ENCODE data around the gene RIPOR2.

RIPOR2 gene, protein sequence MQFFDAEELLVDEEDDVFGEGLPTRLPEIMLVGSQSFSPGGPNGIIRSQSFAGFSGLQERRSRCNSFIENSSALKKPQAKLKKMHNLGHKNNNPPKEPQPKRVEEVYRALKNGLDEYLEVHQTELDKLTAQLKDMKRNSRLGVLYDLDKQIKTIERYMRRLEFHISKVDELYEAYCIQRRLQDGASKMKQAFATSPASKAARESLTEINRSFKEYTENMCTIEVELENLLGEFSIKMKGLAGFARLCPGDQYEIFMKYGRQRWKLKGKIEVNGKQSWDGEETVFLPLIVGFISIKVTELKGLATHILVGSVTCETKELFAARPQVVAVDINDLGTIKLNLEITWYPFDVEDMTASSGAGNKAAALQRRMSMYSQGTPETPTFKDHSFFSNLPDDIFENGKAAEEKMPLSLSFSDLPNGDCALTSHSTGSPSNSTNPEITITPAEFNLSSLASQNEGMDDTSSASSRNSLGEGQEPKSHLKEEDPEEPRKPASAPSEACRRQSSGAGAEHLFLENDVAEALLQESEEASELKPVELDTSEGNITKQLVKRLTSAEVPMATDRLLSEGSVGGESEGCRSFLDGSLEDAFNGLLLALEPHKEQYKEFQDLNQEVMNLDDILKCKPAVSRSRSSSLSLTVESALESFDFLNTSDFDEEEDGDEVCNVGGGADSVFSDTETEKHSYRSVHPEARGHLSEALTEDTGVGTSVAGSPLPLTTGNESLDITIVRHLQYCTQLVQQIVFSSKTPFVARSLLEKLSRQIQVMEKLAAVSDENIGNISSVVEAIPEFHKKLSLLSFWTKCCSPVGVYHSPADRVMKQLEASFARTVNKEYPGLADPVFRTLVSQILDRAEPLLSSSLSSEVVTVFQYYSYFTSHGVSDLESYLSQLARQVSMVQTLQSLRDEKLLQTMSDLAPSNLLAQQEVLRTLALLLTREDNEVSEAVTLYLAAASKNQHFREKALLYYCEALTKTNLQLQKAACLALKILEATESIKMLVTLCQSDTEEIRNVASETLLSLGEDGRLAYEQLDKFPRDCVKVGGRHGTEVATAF

DNA sequence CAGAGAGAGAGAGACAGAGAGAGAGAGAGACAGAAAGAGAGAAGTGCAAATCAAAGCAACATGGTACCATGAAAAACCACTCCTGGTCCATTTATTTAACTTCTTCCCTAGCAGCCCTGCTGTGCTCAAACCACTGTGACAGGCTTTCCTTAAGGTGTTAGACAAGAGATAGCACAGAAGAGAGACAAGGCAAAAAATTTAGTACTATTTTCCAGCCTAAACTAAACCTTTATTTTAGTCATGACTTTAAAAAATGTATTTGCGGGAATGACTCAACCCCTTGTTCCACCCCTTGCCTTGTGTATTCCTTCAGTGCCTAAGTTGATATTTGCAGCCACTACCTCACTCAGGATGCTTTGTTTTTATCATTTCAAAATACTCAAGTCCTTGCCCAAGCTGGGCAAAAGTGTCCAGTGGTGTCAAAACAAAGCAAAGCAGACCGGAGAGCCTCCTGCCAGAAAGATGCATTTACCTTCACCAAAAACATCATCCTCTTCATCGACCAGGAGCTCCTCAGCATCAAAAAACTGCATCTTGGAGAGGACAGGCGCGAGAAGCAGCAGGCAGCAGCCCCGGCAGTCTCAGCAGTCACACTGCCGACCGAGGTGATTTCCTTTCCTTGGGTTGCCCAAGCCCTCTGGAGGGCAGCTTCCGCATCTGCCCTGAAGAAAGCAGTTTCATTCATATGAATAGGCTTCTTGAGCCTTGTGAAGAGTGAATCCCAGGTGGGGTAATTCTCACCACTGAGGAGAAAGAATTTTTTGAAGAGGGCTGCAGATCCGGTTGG, at the start of gene RIPOR2:
Gene RIPOR2 (minus strand): TSS at position 595 of the 787 bp plus-strand sequence. CDS start 62 bp downstream, at position 533.
- H3K9me3 ChIP-seq (ENCODE audit: low read depth, low read length): no peaks in the 10 kb centered on the region
- H3K4me3 ChIP-seq: no peak within 1 kb of the TSS
- no peaks in the 10 kb centered on the region for H3K36me3 ChIP-seq (ENCODE audit: insufficient read depth, low read length)
- no peak within 1 kb of the TSS for H3K27ac ChIP-seq
- H3K9ac ChIP-seq (ENCODE audit: insufficient read length): no peak within 1 kb of the TSS
- no peak for TF ChIP-seq POLR2AphosphoS5 (IDR thresholded peaks at IDR 0.05; ENCODE audit: borderline replicate concordance, low read depth, low read length)
- no peak for TF ChIP-seq FOXP2 (optimal IDR thresholded peaks at IDR 0.05; ENCODE audit: control extremely low read depth, extremely low read length, insufficient read depth)
- TF ChIP-seq EZH2 (IDR thresholded peaks at IDR 0.05): no peak
- DNase-seq (ENCODE audit: low read depth, low spot score): no peak

DNA sequence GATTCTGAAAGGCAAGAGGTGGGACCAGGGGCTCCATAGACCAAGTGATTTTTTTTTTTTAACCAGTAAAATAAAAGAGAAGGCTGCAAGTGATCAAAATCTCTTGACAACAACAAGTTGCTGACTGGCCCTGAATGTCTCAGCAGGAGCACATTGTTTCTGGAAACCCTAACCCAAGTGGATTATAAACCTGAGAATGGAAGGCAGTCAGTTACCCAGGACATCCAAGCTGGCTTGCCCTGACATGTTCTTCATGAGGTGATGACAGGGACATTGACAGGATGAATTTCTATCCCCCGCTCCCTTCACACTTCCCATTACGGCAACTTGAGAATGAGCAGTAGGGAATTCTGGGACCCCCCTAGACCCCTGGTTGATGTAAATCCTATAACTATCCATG, 49.6 kb upstream of the RIPOR2 start:
- TF ChIP-seq POLR2AphosphoS5 (IDR thresholded peaks at IDR 0.05; ENCODE audit: borderline replicate concordance, low read depth, low read length) (no peak), EZH2 (IDR thresholded peaks at IDR 0.05) (no peak), FOXP2 (optimal IDR thresholded peaks at IDR 0.05; ENCODE audit: control extremely low read depth, extremely low read length, insufficient read depth) (no peak)
- no peaks in the 10 kb centered on the region for H3K36me3 ChIP-seq (ENCODE audit: insufficient read depth, low read length)
- DNase-seq (ENCODE audit: low read depth, low spot score): no peak
- H3K4me3 ChIP-seq: no peak overlapping the region
- no peak overlapping the region for H3K27ac ChIP-seq
- no peak overlapping the region for H3K9ac ChIP-seq (ENCODE audit: insufficient read length)
- no peaks in the 10 kb centered on the region for H3K9me3 ChIP-seq (ENCODE audit: low read depth, low read length)

DNA sequence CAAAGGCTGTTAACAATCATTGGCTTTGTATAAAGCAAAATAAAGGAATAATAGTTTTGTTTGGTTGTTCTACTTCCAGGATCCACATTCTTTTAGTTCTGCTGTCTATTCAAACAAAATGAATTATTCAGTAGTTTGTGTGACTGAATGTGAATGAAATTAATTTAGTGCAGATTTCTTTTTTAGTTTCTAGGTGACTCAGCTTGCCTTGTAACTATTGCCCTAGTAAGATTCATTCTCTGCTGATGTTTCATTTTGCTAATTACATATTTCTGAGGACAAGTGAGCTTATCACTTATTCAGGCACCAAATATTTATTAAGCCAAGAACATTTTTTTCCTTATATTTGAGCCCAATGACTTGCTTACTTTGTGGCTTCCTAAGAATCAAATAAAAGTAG, 46.5 kb upstream of the RIPOR2 start:
- peak overlapping the region; percentile 39 for H3K4me3 ChIP-seq
- H3K27ac ChIP-seq: peak overlapping the region; percentile 94
- peak; percentile 37 for DNase-seq (ENCODE audit: low read depth, low spot score)

DNA sequence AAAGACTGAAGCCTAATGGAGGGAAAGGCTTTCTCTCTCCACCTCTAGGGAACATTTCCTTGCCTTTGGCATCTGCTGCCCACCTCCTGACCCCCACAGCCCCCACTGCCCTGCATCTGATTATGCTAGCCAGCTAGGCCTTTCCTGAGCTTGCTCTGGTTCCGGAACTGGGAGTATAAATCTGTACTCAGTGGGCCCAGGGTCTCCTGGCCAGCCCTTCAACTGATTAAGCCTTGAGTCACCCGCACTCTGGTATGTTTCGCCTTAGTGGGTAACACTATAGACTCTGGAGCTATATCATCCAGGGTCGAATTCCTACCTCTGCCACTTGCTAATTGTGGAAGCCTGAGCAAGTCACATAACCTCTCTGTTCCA, 45.6 kb upstream of the RIPOR2 start:
- Histone ChIP-seq H3K4me3 (peak overlapping the region; percentile 21; the same call in 1 of the 2 replicates), H3K36me3 (ENCODE audit: insufficient read depth, low read length) (no peaks in the 10 kb centered on the region), H3K27ac (peak overlapping the region; percentile 94), H3K9ac (ENCODE audit: insufficient read length) (peak overlapping the region; percentile 37), H3K9me3 (ENCODE audit: low read depth, low read length) (no peaks in the 10 kb centered on the region)
- TF ChIP-seq EZH2 (IDR thresholded peaks at IDR 0.05) (no peak), FOXP2 (optimal IDR thresholded peaks at IDR 0.05; ENCODE audit: control extremely low read depth, extremely low read length, insufficient read depth) (no peak), POLR2AphosphoS5 (IDR thresholded peaks at IDR 0.05; ENCODE audit: borderline replicate concordance, low read depth, low read length) (no peak)
- DNase-seq (ENCODE audit: low read depth, low spot score): no peak

More for the DNA sequence above, 46.5 kb upstream of the RIPOR2 start:
- TF ChIP-seq POLR2AphosphoS5 (IDR thresholded peaks at IDR 0.05; ENCODE audit: borderline replicate concordance, low read depth, low read length) (no peak), EZH2 (IDR thresholded peaks at IDR 0.05) (no peak), FOXP2 (optimal IDR thresholded peaks at IDR 0.05; ENCODE audit: control extremely low read depth, extremely low read length, insufficient read depth) (no peak)
- Histone ChIP-seq H3K9ac (ENCODE audit: insufficient read length) (no peak overlapping the region), H3K9me3 (ENCODE audit: low read depth, low read length) (no peaks in the 10 kb centered on the region), H3K36me3 (ENCODE audit: insufficient read depth, low read length) (no peaks in the 10 kb centered on the region)

DNA sequence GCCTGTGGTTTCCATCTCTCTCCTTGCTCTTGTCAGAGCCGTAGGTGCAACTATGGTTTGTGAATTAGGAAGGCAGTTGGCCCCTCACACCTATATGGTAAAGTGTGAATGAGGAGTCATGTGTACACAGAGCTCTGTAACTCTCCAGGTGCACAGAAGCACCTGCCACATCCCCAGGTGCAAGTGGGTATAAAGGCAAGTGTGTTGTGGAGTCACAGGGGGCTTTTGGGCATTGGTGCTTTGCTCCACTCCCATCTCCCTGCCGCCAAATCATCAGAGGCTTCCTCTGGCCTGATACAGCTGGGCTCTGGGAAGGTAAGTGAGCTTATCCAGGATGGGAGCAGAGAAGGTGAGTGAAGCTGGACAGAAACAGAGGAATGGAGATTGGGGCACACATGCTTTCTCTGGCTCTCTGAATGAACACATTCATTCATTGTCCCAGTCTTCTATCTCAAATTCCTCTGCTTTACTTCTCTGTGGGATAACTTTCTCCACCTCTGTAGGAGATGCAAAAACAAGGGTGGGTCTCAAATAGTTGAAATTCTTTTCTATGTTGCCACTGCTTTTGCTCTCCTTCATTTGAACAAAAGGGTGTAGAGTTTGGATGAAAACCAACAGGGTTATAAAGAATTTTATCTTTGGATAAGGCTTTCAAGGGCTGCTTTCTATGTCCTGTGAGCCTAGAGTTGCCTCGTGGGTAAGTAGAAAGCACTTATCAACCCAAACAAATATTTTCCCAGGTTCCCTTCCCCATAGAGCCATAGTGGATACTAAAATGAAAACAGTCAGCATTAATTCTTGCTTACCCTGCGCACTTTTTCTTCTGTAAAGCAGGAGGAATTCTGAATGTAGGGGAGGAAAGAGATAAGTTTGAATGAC, 45.0 kb upstream of the RIPOR2 start:
- TF ChIP-seq FOXP2 (optimal IDR thresholded peaks at IDR 0.05; ENCODE audit: control extremely low read depth, extremely low read length, insufficient read depth): no peak
- TF ChIP-seq EZH2 (IDR thresholded peaks at IDR 0.05): no peak
- TF ChIP-seq POLR2AphosphoS5 (IDR thresholded peaks at IDR 0.05; ENCODE audit: borderline replicate concordance, low read depth, low read length): no peak
- H3K4me3 ChIP-seq: peak overlapping the region; percentile 21; the same call in 1 of the 2 replicates
- H3K9ac ChIP-seq (ENCODE audit: insufficient read length): peak overlapping the region; percentile 37
- H3K36me3 ChIP-seq (ENCODE audit: insufficient read depth, low read length): no peaks in the 10 kb centered on the region
- peak overlapping the region; percentile 94 for H3K27ac ChIP-seq
- DNase-seq (ENCODE audit: low read depth, low spot score): no peak
- no peaks in the 10 kb centered on the region for H3K9me3 ChIP-seq (ENCODE audit: low read depth, low read length)

DNA sequence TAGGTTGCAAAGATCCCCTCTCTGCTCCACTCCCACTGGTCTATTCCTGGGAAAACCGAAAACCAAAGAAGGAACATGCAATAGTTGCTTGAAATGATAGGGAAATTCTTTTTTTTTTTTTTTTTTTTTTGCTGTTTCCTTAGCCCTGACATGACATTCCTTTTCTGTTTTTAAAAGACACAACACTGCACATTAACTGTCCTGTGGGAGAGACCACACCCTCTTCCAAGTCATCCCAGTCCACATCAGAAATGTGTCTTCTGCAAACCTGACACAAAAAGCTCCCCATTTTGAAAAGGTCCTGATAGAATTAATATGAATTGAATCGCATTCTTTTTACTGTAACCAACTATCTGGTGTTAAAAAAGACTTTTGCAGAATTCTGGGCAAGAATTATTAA, 43.4 kb upstream of the RIPOR2 start:
- no peaks in the 10 kb centered on the region for H3K9me3 ChIP-seq (ENCODE audit: low read depth, low read length)
- no peak overlapping the region for H3K27ac ChIP-seq
- no peak for DNase-seq (ENCODE audit: low read depth, low spot score)
- TF ChIP-seq EZH2 (IDR thresholded peaks at IDR 0.05) (no peak), POLR2AphosphoS5 (IDR thresholded peaks at IDR 0.05; ENCODE audit: borderline replicate concordance, low read depth, low read length) (no peak), FOXP2 (optimal IDR thresholded peaks at IDR 0.05; ENCODE audit: control extremely low read depth, extremely low read length, insufficient read depth) (no peak)
- no peak overlapping the region for H3K4me3 ChIP-seq
- H3K36me3 ChIP-seq (ENCODE audit: insufficient read depth, low read length): no peaks in the 10 kb centered on the region
- no peak overlapping the region for H3K9ac ChIP-seq (ENCODE audit: insufficient read length)
